K562 (cell line): ENCODE measurements around the gene MAST4. TPM values are rescaled to one million over a fixed set of nuclear protein-coding genes. Genes with fewer than 3 reads are reported as not detected.

ENCODE experiments used
- EP400 ChIP-seq: fragments of 450-650 bp; IDR thresholded peaks from 2 replicates; pipeline ENCODE4 v1.6.1; 2017; ENCODE audit warnings: antibody characterized with exemption, mild to moderate bottlenecking, moderate library complexity
- ESRRB ChIP-seq: fragments of 250-450 bp; sonication (Bioruptor Pico); IDR thresholded peaks from 2 replicates; pipeline ENCODE4 v1.5.0; 2020; ENCODE audit warnings: mild to moderate bottlenecking, moderate library complexity, borderline replicate concordance
- MGA ChIP-seq: fragments of 450-650 bp; IDR thresholded peaks from 2 replicates; pipeline ENCODE4 v1.6.1; 2016; ENCODE audit warnings: mild to moderate bottlenecking, moderate library complexity
- MYNN ChIP-seq, 2 experiments: sonication (generic); formaldehyde crosslinking in 1 of 2; IDR thresholded peaks; 2 replicates each; pipeline versions ENCODE4 v1.5.0 to v1.6.1; 2016 to 2020; ENCODE audit warnings: antibody characterized with exemption in 1 of 2, missing genetic modification reagents in 1 of 2
- SNRNP70 ChIP-seq: fragments of 200-400 bp; formaldehyde crosslinking; optimal IDR thresholded peaks from 2 replicates; pipeline ENCODE3; 2017; ENCODE audit warnings: low read depth, low read length
- USF2 ChIP-seq: sonication (generic); formaldehyde crosslinking; IDR thresholded peaks from 2 replicates; pipeline ENCODE4 v1.5.0; 2020; ENCODE audit warnings: missing genetic modification reagents
- ZNF140 ChIP-seq: fragments of 250-450 bp; sonication (Bioruptor Pico); IDR thresholded peaks from 2 replicates; pipeline ENCODE4 v1.8.0; 2021; ENCODE audit warnings: moderate library complexity, mild to moderate bottlenecking, inconsistent platforms
- ZNF668 ChIP-seq: fragments of 250-450 bp; sonication (Bioruptor Pico); IDR thresholded peaks from 2 replicates; pipeline ENCODE4 v1.8.0; 2022; ENCODE audit warnings: mild to moderate bottlenecking, inconsistent platforms
- polyA plus RNA-seq, 8 experiments: library from polyadenylated mRNA; depleted of rRNA in 4 of 8; stranded (reverse) in 5 of 8; unstranded in 3 of 8; fragments of >200 nt; fragmentation: Nextera tagmentation in 2 of 8; fragmentation: Illumina TruSeq in 1 of 8; extraction: Ambion mirVana in 2 of 8; extraction: Trizol in 1 of 8; gene quantifications; 2 replicates each; pipeline versions ENCODE4 v1.2.1 to v1.2.3, GENCODE V29; 2011 to 2014; ENCODE audit warnings: inconsistent platforms in 1 of 8, missing spikeins in 1 of 8
- total RNA-seq, 7 experiments: library from RNA; depleted of rRNA in 6 of 7; stranded (reverse); fragments of >200 nt in 6 of 7; fragmentation: Illumina TruSeq in 2 of 7; extraction: Trizol in 2 of 7; gene quantifications; 2 replicates each; pipeline versions ENCODE4 v1.2.1 to v1.2.3, GENCODE V29; 2011 to 2021; ENCODE audit warnings: low replicate concordance in 1 of 7

The MAST4 gene
- total and polyA plus RNA-seq, 9 of the 15 experiments (the other 6 are each of a cell fraction or from before 2014, with no cell fraction given): 0.88 to 10.1 (median 5.2) TPM

- TF ChIP-seq MGA: no peak
- no peak for TF ChIP-seq ZNF140
- no peak for TF ChIP-seq ZNF668 (CRISPR knock-in tag)
- TF ChIP-seq MYNN (IDR thresholded peaks at IDR 0.05): no peak
- TF ChIP-seq MYNN (CRISPR knock-in tag; IDR thresholded peaks at IDR 0.05): no peak
- no peak for TF ChIP-seq EP400
- TF ChIP-seq USF2: no peak
- TF ChIP-seq ESRRB (CRISPR knock-in tag): no peak
- no peak for TF ChIP-seq SNRNP70
Measured at GRCh38 chr5:66923922-66924321, 327.7 kb downstream of the MAST4 start (continued).
